Kidney epithelial cell (primary cell): ENCODE measurements around the gene HTR3D. TPM values are rescaled to one million over a fixed set of nuclear protein-coding genes. Genes with fewer than 3 reads are reported as not detected.

Experiments
- DNase-seq: peaks from one replicate; pipeline ENCODE4 v3.0.0-alpha.2; 2010; ENCODE audit warnings: low read depth
- H3K27me3 ChIP-seq: 2 replicates; pipeline ENCODE4 v1.6.0; 2011; ENCODE audit warnings: low read length; ENCODE audit not compliant: control insufficient read depth, insufficient read depth
- H3K36me3 ChIP-seq: 2 replicates; pipeline ENCODE4 v1.5.1; 2011; ENCODE audit warnings: low read length; ENCODE audit not compliant: control insufficient read depth, insufficient read depth
- H3K4me3 ChIP-seq: 2 replicates; pipeline ENCODE4 v1.5.1; 2011; ENCODE audit warnings: low read depth, mild to moderate bottlenecking, control low read depth, low read length
- total RNA-seq: library from RNA; depleted of rRNA; stranded (reverse); fragments of >200 nt; gene quantifications from 2 replicates; pipeline ENCODE4 v1.2.3, GENCODE V29; 2015
- TF ChIP-seq, protein P1 (sequence below): IDR thresholded peaks from 2 replicates; pipeline ENCODE4 v1.5.1; 2011; ENCODE audit warnings: mild to moderate bottlenecking, moderate library complexity, low read length, control low read depth, inconsistent platforms; ENCODE audit not compliant: insufficient read depth, poor library complexity, severe bottlenecking

Gene HTR3D, protein sequence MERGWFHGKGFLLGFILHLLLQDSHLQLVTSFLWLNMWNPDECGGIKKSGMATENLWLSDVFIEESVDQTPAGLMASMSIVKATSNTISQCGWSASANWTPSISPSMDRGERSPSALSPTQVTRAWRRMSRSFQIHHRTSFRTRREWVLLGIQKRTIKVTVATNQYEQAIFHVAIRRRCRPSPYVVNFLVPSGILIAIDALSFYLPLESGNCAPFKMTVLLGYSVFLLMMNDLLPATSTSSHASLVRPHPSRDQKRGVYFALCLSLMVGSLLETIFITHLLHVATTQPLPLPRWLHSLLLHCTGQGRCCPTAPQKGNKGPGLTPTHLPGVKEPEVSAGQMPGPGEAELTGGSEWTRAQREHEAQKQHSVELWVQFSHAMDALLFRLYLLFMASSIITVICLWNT
- not detected in 2 replicates for total RNA-seq

DNA sequence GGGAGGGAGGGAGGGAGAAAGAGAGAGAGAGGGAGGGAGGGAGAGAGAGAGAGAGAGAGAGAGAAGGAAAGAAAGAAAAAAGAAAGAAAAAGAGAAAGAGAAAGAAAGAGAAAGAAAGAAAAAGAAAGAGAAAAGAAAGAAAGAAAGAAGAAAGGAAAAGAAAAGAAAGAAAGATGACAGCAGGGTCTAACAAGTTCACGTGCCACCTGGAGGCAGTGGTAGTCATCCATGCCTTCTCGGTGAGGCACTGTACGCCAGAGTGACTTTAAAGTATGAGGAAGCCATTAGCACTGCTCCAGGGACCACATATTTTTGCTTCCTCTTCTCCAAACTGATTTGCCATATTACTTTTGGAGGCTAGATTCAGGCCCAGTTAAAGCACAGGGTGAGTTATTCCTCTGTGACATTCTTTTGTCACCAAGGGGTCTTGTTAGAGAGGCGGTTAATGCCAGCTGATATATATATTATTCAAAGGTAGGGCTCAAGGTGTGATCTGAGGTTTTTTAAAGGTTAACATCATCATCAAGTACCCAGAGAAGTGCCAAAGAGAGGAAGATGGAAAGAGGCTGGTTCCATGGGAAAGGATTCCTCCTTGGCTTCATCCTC, at the start of gene HTR3D:
HTR3D (plus strand) TSS at position 556 of the 606 bp plus-strand sequence; CDS start at position 556, 0 bp downstream.
- no peak within 1 kb of the TSS for H3K4me3 ChIP-seq
- TF ChIP-seq, protein P1, sequence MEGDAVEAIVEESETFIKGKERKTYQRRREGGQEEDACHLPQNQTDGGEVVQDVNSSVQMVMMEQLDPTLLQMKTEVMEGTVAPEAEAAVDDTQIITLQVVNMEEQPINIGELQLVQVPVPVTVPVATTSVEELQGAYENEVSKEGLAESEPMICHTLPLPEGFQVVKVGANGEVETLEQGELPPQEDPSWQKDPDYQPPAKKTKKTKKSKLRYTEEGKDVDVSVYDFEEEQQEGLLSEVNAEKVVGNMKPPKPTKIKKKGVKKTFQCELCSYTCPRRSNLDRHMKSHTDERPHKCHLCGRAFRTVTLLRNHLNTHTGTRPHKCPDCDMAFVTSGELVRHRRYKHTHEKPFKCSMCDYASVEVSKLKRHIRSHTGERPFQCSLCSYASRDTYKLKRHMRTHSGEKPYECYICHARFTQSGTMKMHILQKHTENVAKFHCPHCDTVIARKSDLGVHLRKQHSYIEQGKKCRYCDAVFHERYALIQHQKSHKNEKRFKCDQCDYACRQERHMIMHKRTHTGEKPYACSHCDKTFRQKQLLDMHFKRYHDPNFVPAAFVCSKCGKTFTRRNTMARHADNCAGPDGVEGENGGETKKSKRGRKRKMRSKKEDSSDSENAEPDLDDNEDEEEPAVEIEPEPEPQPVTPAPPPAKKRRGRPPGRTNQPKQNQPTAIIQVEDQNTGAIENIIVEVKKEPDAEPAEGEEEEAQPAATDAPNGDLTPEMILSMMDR, result no peak
- H3K27me3 ChIP-seq, result no peaks in the 10 kb centered on the region
- no peaks in the 10 kb centered on the region for H3K36me3 ChIP-seq
- peak; percentile 69 for DNase-seq

DNA sequence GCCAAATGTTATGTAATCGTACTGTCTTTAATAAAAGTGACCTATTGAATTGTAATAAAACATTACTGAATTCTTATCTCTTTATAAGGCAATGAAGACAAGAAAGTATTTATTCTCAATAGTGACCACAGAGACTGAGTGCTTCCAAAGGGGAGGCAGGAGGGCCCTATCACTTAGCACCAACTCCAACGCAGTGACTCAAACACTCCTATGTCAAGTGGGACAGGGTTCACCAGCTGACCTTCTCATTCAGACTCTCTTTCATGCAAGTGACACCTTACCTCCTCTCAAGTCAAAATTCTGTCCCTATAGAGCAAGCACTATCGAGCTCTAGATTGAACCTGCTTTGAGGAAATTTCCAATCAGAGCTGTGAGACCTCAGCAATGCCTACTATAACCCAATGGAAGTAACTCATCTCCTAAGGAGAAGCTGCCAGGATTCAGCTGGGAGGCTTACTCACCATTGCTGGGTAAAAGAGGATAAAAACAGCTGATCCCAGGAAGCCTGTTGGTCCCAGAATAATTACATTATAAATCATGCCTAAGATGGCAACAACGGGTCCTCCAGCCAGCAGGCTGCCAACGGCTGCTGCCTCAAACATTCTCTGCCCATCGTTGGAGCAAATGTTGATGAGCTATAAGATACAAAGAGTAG, 49.4 kb upstream of the HTR3D start:
- Histone ChIP-seq H3K27me3 (no peaks in the 10 kb centered on the region), H3K4me3 (no peak overlapping the region), H3K36me3 (peaks cover 1% of the 10 kb centered on the region)
- no peak for DNase-seq
- TF ChIP-seq, protein P1, result no peak

DNA sequence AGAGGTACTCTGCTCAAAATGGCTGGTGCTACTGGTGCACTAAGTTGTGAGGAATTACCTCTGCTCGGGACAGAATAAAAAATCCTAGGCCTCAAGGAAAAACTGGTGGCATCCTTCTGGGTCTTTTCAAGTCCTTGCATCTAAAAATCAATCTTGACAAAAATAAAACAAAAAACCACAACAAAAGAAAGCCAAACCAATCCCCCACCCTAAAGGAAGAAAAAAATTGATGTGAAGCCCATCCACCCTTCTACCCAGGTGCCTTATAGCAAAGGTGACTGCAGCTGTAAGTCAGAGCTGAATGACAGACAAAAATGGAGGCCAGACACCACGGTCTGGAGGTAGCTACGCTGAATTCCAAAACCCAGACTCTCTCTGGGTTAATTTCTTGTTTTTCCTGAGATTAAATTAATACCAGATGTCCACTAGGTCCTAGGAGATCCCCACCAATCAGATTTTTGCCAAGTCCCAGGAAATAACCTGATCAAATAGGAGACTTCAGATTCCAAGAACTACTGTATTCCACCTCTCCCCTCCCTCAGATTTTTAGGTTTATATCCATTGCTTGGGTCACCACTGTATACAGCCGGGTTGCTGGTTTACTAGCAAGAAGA, 47.3 kb upstream of the HTR3D start:
- TF ChIP-seq, protein P1, result no peak
- no peak overlapping the region for H3K4me3 ChIP-seq
- H3K27me3 ChIP-seq, result no peaks in the 10 kb centered on the region
- no peak for DNase-seq
- peaks cover 1% of the 10 kb centered on the region for H3K36me3 ChIP-seq

DNA sequence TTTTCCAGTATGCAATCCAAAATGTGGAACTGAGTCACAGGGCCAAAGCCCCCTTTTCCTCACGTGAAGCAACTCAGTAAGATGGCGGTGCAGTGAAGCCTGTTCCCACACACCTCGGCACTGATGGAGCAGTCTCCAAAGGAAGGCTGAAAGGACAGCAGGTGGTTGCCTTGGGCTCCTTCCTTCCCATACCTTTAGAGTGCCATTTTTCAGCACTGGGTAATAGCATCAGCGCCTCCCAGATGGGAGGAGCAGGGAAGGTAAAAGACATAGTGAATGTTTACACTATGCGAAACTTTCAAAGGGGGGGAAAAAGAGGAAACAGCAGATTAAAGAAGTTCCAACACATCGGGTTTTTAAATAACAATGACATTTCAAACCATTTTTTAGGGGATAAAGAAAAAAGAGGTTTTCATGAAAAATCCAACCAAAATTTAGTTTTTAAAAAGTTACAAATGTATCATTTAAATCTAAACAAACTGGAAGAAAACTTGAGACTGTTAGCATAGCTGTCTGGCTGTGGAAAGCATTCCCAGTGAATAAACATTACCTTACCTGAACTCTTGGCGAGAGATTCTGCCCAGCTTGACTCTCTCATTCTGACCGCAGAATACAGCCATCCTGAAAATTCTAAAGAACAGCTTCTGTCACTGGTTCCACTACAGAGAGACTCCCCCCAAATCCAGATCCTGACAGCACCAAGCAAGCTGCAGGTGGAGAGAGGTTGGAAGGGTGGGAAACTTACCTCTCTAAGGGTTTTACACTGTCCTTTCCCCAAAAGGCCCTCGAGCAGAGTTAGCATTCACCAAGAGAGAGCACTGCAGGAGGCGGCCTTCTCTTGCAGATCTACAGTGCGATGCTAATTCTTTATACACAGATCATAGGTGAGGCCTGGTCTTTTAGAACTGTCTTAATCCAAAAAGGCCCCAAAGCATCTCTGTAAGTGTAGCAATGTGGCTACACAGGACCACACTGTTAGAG, 46.5 kb upstream of the HTR3D start:
- H3K27me3 ChIP-seq, result no peaks in the 10 kb centered on the region
- no peak for DNase-seq
- H3K36me3 ChIP-seq, result peaks cover 1% of the 10 kb centered on the region
- TF ChIP-seq, protein P1, result no peak
- no peak overlapping the region for H3K4me3 ChIP-seq

DNA sequence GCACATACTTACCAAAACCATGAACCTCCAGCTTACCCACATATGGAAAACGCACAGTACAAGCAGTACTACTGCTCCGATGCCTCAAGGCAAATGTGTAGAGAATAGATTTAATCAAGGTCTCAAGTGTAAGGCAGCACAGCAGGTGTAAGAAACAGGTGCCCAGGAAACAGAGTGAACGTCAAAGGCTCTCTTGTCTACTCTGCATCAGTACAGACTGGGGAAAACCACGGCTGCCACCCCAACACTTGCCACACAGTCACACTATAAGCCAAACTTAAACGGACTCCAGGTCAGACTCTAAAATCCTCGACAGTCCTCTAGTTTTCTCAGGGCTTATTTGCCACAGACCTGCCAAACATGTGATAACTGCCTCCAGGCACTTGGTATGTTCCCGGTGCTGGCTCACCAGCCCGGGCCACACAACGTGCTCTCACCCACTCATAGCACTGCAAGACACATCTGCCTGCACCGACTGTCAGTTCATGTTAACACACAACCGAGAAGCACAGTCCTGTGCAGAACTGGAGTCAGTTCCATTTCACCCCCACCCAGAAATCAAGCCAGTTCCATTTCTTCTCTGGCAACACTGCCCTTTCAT, 44.4 kb upstream of the HTR3D start:
- TF ChIP-seq, protein P1, result no peak
- H3K36me3 ChIP-seq, result peaks cover 1% of the 10 kb centered on the region
- no peak for DNase-seq
- no peak overlapping the region for H3K4me3 ChIP-seq
- H3K27me3 ChIP-seq, result no peaks in the 10 kb centered on the region
